HUES6 (cell line): ENCODE results near the gene TJP1.

Experiments used
- H3K27ac ChIP-seq: 2 replicates; pipeline ENCODE4 v1.7.0; 2013; ENCODE audit warnings: low read depth, mild to moderate bottlenecking, low read length, inconsistent platforms
- H3K27me3 ChIP-seq: 2 replicates; pipeline ENCODE4 v1.6.1; 2013; ENCODE audit warnings: low read length; ENCODE audit not compliant: control insufficient read depth, insufficient read depth
- H3K36me3 ChIP-seq: 2 replicates; pipeline ENCODE4 v1.6.1; 2013; ENCODE audit warnings: low read length; ENCODE audit not compliant: control insufficient read depth, insufficient read depth
- H3K4me1 ChIP-seq: 2 replicates; pipeline ENCODE4 v1.6.1; 2013; ENCODE audit warnings: low read length; ENCODE audit not compliant: control insufficient read depth, insufficient read depth
- H3K4me3 ChIP-seq: 2 replicates; pipeline ENCODE4 v1.5.1; 2013; ENCODE audit warnings: low read depth, low read length
- H3K9ac ChIP-seq: one replicate; pipeline ENCODE4 v1.6.1; 2013; ENCODE audit warnings: mild to moderate bottlenecking, low read length
- H3K9me3 ChIP-seq: 2 replicates; pipeline ENCODE4 v1.6.1; 2013; ENCODE audit warnings: low read depth, low read length; ENCODE audit not compliant: control insufficient read depth, insufficient read depth

Gene TJP1

DNA sequence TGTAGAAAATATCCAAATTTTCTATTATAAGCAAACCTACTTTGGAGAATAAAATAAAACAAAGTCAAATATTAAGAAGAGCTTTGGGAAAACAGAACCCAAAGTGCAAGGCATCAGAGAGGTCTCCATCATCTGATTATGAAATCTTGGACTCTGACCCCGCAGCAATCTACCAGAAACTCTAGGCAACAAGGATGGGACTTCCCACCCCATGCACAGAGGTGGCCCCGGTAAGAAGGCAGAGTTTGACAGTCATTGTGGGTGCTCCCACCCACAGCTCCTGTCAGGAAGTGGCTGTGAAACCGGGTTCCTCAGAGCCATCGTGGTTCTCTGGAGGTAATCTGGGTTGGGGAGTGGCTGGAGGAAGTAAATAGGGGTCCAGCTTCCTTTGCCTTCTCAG lies 37.0 kb upstream of the TJP1 start:
- H3K9me3 ChIP-seq, result no peaks in the 10 kb centered on the region
- H3K9ac ChIP-seq, result no peak overlapping the region
- peaks cover 7% of the 10 kb centered on the region; the same call in 1 of the 2 replicates for H3K4me1 ChIP-seq
- no peaks in the 10 kb centered on the region for H3K27me3 ChIP-seq
- H3K27ac ChIP-seq, result no peak overlapping the region
- no peak overlapping the region for H3K4me3 ChIP-seq
- H3K36me3 ChIP-seq, result no peaks in the 10 kb centered on the region

DNA sequence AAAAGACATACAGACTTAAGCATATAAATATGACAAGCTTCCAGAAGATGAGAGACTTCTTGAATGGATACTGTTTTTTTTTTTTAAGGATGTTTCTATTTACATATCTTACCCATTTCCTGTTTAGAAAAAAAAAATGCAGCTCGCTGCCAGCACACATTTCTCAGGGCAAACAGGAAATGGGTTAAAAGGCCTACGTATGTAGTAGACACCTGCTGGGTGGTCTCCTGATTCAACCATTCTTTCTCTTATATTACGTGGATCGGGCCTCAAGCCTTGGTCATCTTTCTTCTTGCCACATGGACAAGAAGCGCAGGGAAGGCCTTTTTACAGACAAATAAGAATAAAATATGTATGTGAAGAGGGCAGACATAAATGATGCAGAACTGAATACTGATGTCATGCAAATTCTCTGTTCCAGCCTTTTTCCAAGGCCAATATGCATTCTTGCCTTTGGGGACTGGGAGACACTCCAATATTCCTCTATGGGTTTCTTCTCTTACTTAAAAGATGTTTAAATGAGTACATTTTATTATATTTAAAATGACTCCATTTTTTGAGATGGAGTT lies 35.0 kb upstream of the TJP1 start:
- no peak overlapping the region for H3K27ac ChIP-seq
- H3K9me3 ChIP-seq, result no peaks in the 10 kb centered on the region
- H3K9ac ChIP-seq, result no peak overlapping the region
- no peak overlapping the region for H3K4me3 ChIP-seq
- peaks cover 4% of the 10 kb centered on the region; the same call in 1 of the 2 replicates for H3K4me1 ChIP-seq
- H3K36me3 ChIP-seq, result no peaks in the 10 kb centered on the region
- no peaks in the 10 kb centered on the region for H3K27me3 ChIP-seq

DNA sequence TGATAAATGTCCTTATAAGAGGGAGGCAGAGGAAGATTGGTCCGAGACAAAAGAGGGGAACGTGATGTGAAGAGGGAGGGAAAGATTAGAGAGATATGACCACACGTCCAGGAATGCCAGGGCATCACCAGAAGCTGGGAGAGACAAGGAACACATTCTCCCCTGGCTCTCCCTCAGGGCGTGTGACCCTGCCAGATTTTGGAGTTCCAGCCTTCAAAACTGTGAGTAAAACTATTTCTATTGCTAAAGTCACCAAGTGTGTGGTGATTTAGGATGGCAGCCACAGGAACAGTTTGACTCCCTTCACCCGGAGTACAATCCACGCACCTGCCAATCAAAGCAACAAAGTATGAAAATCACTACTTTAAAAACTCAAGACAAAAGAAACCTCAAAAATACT lies 32.1 kb upstream of the TJP1 start:
- H3K27ac ChIP-seq, result no peak overlapping the region
- H3K9ac ChIP-seq, result no peak overlapping the region
- H3K4me3 ChIP-seq, result no peak overlapping the region
- H3K9me3 ChIP-seq, result no peaks in the 10 kb centered on the region; the same call in 1 of the 2 replicates
- H3K27me3 ChIP-seq, result no peaks in the 10 kb centered on the region
- H3K36me3 ChIP-seq, result no peaks in the 10 kb centered on the region
- H3K4me1 ChIP-seq, result peaks cover 4% of the 10 kb centered on the region; the same call in 1 of the 2 replicates

DNA sequence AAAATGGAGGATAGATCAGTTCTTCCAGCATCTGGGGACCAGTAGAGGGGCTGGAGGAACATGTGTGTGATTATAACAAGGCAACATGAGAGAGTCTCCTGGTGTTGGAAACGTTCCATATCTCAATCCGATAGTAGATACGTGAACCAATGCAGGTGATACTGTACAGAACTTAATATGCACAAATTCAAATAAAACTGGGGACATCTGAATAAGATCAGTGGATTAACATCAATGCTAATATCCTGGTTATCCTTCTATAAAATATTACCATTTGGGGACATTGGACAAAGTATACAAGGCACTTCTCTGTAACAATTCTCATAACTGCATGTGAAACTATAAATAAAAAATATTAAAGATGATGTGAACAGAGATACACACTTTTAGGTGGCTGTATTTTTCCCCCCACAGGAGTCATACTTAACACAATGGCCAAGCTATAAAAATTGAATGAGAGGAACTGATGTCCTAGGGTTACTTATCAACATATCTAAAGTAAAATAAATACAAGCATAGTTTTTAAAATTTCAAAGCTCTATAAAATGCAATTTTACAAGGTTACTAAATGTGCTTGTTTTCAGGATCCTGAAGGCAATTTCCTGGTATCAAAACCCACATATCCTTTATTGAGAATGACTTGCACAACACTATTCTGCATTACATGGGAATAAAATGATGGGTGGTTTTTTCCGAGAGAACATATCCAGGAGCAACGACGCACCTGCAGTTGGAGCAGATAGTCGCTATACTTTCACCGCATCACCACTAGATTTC lies 31.1 kb upstream of the TJP1 start:
- H3K36me3 ChIP-seq, result no peaks in the 10 kb centered on the region
- H3K4me1 ChIP-seq, result peaks cover 4% of the 10 kb centered on the region; the same call in 1 of the 2 replicates
- no peak overlapping the region for H3K4me3 ChIP-seq
- H3K9ac ChIP-seq, result no peak overlapping the region
- H3K27me3 ChIP-seq, result no peaks in the 10 kb centered on the region
- peaks cover under 1% of the 10 kb centered on the region; the same call in 1 of the 2 replicates for H3K9me3 ChIP-seq
- no peak overlapping the region for H3K27ac ChIP-seq

DNA sequence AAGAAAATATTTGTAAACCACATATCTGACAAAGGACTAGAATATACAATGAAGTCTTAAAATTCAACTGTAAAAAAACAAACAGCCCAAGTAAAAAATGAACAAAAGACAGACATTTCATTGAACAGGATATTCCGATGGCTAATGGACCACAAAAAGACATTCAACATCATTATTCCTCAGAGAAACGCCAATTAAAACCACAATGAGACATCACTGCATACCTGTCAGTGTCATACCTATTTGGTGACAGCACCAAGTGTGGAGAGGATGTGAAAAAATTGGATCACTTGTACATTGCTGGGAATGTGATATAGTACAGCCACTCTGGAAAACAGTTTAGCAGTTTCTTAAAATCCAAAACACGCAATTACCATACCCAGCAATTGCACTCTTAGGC lies 29.9 kb upstream of the TJP1 start:
- Histone ChIP-seq H3K9ac (no peak overlapping the region), H3K27me3 (no peaks in the 10 kb centered on the region), H3K4me3 (no peak overlapping the region), H3K4me1 (peaks cover under 1% of the 10 kb centered on the region; the same call in 1 of the 2 replicates), H3K27ac (no peak overlapping the region), H3K9me3 (peaks cover 8% of the 10 kb centered on the region), H3K36me3 (no peaks in the 10 kb centered on the region)

DNA sequence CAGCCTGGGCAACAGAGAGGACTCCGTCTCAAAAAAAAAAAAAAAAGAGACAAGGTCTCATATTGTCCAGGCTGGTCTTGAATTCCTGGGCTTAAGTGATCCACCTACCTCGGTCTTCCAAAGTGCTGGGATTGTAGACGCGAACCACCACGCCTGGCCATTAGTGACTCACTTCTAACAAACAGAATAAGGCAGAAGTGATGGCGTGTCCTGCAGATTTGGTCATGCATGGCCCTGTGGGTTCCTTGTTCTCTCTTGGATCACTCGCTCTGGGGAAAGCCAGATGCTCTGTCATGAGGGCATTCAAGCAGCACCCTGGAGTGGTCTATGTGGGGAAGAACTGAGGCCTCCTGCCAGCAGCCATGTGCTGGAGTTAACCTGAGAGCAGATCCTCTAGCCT lies 27.4 kb upstream of the TJP1 start:
- no peaks in the 10 kb centered on the region for H3K36me3 ChIP-seq
- H3K27me3 ChIP-seq, result no peaks in the 10 kb centered on the region
- H3K9me3 ChIP-seq, result peaks cover 8% of the 10 kb centered on the region
- no peak overlapping the region for H3K4me3 ChIP-seq
- H3K9ac ChIP-seq, result no peak overlapping the region
- no peak overlapping the region for H3K27ac ChIP-seq
- peaks cover 10% of the 10 kb centered on the region; the same call in 1 of the 2 replicates for H3K4me1 ChIP-seq

DNA sequence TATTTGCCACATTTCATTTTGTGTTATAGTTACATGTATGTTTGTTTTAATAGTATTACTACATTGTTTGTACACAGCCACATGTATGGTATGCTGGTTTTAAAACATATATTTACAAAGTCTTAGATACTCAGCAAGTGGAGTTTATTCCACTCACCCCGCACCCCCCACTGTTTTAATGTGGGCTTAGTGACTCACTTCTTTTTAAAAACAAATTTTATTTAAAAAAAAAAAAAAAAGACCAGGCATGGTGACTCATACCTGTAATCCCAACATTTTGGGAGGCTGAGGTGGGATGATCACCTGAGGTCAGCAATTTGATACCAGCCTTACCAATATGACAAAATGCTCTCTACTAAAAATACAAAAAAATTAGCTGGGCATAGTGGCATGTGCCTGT lies 26.9 kb upstream of the TJP1 start:
- H3K9ac ChIP-seq, result no peak overlapping the region
- H3K9me3 ChIP-seq, result peaks cover 8% of the 10 kb centered on the region
- H3K4me1 ChIP-seq, result peaks cover 11% of the 10 kb centered on the region; the same call in 1 of the 2 replicates
- no peaks in the 10 kb centered on the region for H3K36me3 ChIP-seq
- H3K4me3 ChIP-seq, result no peak overlapping the region
- H3K27me3 ChIP-seq, result no peaks in the 10 kb centered on the region
- H3K27ac ChIP-seq, result no peak overlapping the region

DNA sequence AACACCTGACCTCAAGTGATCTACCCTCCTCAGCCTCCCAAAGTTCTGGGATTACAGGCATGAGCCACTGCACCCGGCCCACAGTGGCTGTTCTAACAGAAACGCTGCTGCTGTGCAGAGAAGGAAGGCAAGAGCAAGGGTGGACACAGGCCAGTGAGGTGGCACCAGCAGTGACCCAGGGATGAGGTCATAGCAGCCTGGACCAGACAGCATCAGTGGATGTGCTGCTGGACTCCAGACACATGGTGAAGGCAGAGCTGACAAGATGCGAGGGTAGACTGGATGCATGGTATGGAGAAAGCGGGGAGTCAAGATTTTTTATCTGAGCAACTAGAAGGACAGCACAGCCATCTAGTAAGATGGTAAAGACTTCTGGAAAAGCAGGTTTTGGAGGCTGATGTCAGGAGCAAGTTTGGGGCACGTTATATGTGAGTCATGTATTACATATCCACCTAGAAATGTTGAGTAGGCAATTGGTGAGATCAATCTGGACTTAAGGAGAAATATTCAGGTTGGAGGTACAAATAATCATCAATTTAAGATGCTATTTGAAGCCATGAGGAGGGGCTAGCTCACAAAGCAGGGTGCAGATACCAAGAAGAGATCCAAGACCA lies 22.1 kb upstream of the TJP1 start:
- Histone ChIP-seq H3K4me3 (no peak overlapping the region), H3K36me3 (no peaks in the 10 kb centered on the region), H3K27ac (no peak overlapping the region), H3K9me3 (peaks cover 8% of the 10 kb centered on the region), H3K27me3 (no peaks in the 10 kb centered on the region), H3K9ac (no peak overlapping the region), H3K4me1 (peaks cover 16% of the 10 kb centered on the region; the same call in 1 of the 2 replicates)

DNA sequence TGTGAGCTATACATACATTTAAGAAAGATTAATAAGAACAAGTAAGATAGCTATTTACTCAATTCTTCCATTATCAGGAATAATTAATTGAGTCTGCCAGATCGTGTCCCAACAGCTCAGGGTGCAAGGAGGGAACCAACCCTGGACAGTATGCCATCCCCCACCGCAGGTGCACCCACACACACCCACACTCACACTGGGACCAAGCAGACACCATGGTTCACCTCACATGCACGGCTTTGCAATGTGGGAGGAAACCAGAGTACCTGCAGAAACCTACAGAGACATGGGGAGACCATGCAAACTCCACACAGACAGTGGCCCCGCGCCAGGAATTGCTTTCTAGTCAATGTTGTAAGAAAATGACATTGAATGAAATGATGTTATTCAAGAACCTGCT lies 20.0 kb upstream of the TJP1 start:
- no peaks in the 10 kb centered on the region; the same call in 1 of the 2 replicates for H3K9me3 ChIP-seq
- no peak overlapping the region for H3K27ac ChIP-seq
- no peak overlapping the region for H3K4me3 ChIP-seq
- no peaks in the 10 kb centered on the region for H3K27me3 ChIP-seq
- no peak overlapping the region for H3K9ac ChIP-seq
- peaks cover 16% of the 10 kb centered on the region; the same call in 1 of the 2 replicates for H3K4me1 ChIP-seq
- H3K36me3 ChIP-seq, result no peaks in the 10 kb centered on the region

- Histone ChIP-seq H3K9ac (no peak overlapping the region), H3K4me1 (peaks cover 16% of the 10 kb centered on the region; the same call in 1 of the 2 replicates), H3K9me3 (no peaks in the 10 kb centered on the region), H3K4me3 (no peak overlapping the region), H3K36me3 (no peaks in the 10 kb centered on the region), H3K27me3 (no peaks in the 10 kb centered on the region), H3K27ac (no peak overlapping the region)
These were observed 18.7 kb upstream of the TJP1 start for GRCh38 chr15:29840926-29841325.

GRCh38 chr15:29840054-29840453 lies 17.8 kb upstream of the TJP1 start:
- H3K9me3 ChIP-seq, result no peaks in the 10 kb centered on the region
- no peak overlapping the region for H3K27ac ChIP-seq
- no peaks in the 10 kb centered on the region for H3K27me3 ChIP-seq
- no peak overlapping the region for H3K9ac ChIP-seq
- peaks cover 9% of the 10 kb centered on the region; the same call in 1 of the 2 replicates for H3K4me1 ChIP-seq
- H3K4me3 ChIP-seq, result no peak overlapping the region
- no peaks in the 10 kb centered on the region for H3K36me3 ChIP-seq
